ENCODE results near the gene MIF4GD.
"Not testable (repeated sequence)": the region's sequence is repeated elsewhere in the genome, so short reads cannot be mapped to it uniquely, and the experiment has no call there.

Gene MIF4GD

DNA sequence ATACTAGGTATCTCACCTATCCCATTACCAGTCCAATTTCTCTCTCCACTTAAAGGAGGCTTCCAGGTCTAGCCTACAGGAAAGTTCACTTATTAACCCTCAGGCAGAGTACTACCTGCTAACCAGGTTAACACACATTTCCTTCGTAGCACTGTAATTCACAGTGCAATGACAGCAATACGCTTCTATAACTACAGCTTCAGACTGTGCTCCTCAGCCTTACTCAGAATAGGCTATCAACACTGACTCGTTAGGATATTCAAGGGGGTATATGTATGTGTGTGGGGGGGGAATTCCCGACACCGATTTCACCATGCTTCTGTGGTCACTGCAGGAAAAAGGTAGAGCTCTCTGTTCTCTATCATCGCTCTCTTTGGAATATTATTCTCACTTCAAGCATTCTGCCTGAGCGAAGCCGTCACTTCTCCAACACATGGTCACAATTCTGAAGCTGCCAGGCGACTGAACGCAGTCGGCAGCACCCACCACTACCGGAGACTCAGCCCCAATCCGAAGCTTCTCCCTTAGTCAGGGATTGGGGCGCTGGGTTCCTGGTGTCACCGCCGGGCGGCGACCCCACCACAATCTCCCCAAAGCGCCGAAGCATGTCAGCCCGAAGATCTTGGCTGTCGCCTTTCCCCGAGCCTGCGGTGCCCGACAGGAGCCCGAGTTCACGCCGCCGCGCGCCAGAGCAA is 10.2 kb downstream of the MIF4GD start:
- TF ChIP-seq, protein P1, sequence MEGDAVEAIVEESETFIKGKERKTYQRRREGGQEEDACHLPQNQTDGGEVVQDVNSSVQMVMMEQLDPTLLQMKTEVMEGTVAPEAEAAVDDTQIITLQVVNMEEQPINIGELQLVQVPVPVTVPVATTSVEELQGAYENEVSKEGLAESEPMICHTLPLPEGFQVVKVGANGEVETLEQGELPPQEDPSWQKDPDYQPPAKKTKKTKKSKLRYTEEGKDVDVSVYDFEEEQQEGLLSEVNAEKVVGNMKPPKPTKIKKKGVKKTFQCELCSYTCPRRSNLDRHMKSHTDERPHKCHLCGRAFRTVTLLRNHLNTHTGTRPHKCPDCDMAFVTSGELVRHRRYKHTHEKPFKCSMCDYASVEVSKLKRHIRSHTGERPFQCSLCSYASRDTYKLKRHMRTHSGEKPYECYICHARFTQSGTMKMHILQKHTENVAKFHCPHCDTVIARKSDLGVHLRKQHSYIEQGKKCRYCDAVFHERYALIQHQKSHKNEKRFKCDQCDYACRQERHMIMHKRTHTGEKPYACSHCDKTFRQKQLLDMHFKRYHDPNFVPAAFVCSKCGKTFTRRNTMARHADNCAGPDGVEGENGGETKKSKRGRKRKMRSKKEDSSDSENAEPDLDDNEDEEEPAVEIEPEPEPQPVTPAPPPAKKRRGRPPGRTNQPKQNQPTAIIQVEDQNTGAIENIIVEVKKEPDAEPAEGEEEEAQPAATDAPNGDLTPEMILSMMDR (IDR thresholded peaks at IDR 0.05; ENCODE audit: low read depth, low read length) = peak; percentile 8
- H3K4me3 ChIP-seq (ENCODE audit: low read depth, low read length) = peak overlapping the region; percentile 93
- in situ Hi-C loops (cut with HindIII; ENCODE audit: low sequenced_read_pairs) = no loop called here
- DNase-seq (ENCODE audit: low read depth, low spot score) = no peak

DNA sequence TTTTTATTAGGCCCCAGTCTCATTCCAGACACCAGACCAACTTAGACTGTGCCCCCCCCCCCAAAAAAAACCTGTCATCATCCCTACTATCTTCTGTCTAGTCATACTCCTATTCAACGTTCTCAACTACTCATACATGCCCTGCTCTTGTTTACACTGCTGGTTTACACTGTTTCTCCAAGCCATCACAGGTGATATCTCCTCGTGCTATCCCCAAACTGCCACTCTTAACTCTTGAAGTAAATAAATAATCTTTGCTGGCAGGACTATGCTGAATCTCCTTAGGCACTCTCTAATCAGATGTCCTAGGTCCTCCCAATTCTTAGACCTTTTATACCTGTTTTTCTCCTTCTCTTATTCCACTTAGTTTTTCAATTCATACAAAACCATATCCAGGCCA is 13.8 kb downstream of the MIF4GD start:
- DNase-seq (ENCODE audit: low read depth, low spot score); H3K4me3 ChIP-seq (ENCODE audit: low read depth, low read length); in situ Hi-C loops (cut with HindIII; ENCODE audit: low sequenced_read_pairs): not testable (repeated sequence)

DNA sequence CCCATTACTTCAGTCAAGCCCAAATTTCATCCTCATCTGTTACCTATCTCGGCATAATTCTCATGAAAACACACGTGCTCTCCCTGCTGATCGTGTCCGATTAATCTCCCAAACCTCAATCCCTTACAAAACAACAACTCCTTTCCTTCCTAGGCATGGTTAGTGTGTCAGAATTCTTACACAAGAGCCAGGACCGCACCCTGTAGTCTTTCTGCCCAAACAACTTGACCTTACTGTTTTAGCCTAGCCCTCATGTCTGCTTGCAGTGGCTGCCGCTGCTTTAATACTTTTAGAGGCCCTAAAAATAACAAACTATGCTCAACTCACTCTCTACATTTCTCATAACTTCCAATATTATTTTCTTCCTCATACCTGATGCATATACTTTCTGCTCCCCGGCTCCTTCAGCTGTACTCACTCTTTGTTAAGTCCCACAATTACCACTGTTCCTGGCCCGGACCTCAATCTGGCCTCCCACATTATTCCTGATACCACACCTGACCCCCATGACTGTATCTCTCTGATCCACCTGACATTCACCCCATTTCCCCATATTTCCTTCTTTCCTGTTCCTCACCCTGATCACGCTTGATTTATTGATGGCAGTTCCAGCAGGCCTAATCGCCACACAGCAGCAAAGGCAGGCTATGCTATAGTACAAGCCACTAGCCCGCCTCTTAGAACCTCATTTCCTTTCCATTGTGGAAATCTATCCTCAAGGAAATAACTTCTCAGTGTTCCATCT is 14.9 kb downstream of the MIF4GD start:
- DNase-seq (ENCODE audit: low read depth, low spot score); H3K4me3 ChIP-seq (ENCODE audit: low read depth, low read length); in situ Hi-C loops (cut with HindIII; ENCODE audit: low sequenced_read_pairs): not testable (repeated sequence)

DNA sequence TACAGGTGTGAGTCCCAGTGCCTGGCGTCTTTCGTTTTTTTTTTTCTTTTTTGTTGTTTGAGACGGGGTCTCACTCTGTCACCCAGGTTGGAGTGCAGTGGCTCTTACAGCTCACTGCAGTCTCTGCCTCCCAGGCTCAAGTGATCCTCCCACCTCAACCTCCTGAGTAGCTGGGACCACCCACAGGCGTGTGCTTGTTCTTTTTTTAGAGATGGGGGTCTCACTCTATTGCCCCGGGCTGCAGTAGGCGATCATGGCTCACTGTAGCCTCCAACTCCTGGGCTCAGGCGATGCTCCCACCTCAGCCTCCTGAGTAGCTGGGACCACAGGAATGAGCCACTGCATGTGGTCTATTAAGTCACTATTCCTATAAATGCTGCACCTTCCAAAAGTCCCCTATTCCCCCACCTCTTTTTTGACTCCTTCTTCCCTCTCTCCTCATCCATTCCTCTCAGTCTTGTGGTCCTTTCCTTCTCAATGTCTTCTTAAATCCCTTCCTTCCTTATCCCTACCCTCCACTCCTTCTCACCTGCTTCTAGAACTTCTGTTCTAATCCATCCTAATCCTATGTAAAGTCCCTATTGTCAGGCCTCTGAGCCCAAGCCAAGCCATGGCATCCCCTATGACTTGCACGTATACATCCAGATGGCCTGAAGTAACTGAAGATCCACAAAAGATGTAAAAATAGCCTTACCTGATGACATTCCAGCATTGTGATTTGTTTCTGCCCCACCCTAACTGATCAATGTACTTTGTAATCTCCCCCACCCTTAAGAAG is 18.8 kb downstream of the MIF4GD start:
- no peak overlapping the region for H3K4me3 ChIP-seq (ENCODE audit: low read depth, low read length)
- TF ChIP-seq, protein P1 (IDR thresholded peaks at IDR 0.05; ENCODE audit: low read depth, low read length) = no peak
- DNase-seq (ENCODE audit: low read depth, low spot score) = no peak
- in situ Hi-C loops (cut with HindIII; ENCODE audit: low sequenced_read_pairs) = no loop called here

DNA sequence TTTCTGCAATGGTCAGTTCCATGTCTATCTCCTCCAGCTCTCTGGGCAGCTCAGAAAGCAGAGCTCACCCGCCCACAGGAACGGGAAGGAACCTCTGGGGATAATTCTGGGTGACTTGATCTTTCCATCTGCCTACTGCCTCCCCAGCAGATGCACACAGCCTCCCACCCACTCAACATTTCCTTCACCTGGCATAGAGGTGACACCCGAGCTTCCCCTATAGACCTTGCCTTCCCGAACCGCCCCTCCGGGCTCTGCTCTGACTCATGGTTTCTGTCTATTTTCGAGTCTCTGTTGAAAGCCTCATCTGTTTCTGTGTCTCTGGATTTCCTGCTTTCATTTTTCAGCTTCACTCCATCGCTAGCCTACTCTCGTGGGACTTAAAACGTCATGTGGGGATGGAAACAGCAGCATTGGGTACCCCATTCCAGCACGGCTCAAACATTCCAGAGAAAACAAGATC is 21.0 kb downstream of the MIF4GD start:
- TF ChIP-seq, protein P1 (IDR thresholded peaks at IDR 0.05; ENCODE audit: low read depth, low read length) = no peak
- in situ Hi-C loops (cut with HindIII; ENCODE audit: low sequenced_read_pairs) = no loop called here
- H3K4me3 ChIP-seq (ENCODE audit: low read depth, low read length) = no peak overlapping the region
- DNase-seq (ENCODE audit: low read depth, low spot score) = peak; percentile 18

DNA sequence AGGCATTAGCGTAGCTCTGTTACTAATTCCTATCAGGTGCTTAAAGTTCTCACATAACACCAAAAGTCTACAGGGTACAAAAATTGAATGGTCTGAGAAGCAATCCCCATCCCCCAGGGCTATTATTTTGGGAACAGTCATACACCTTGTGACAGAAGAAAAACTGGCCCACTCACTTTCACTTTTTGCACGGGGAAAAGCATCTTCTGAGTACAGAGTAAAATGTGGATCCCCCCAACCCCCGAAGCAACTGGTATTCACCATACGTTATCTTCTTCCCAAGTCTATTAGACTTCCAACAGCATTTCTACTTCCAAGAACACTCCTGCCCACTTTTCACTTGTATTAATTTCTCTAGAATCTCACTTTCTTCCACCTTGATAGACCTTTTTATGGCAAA is 21.5 kb downstream of the MIF4GD start:
- DNase-seq (ENCODE audit: low read depth, low spot score) = no peak
- TF ChIP-seq, protein P1 (IDR thresholded peaks at IDR 0.05; ENCODE audit: low read depth, low read length) = no peak
- H3K4me3 ChIP-seq (ENCODE audit: low read depth, low read length) = no peak overlapping the region
- in situ Hi-C loops (cut with HindIII; ENCODE audit: low sequenced_read_pairs) = no loop called here

DNA sequence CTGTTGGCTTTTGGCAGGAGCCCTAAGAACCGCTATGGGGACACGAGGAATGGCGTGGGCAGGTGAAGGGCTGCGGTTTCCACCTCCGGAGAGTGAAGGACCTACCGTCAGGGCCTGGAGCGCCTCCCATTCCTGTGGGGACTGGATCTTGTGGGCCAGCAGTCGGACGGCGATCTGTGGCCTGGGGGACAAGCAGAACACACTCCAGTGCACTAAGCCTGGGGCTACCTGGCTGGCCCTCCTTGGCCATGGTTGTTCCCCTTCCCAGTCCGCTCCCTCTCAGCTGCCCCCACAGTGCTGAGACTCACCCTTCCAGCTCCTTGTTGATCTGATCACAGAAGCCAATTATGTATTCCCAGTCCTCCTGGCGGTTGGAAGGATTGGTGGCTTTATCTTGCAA is 24.6 kb downstream of the MIF4GD start:
- DNase-seq (ENCODE audit: low read depth, low spot score) = no peak
- in situ Hi-C loops (cut with HindIII; ENCODE audit: low sequenced_read_pairs) = no loop called here
- TF ChIP-seq, protein P1 (IDR thresholded peaks at IDR 0.05; ENCODE audit: low read depth, low read length) = no peak
- H3K4me3 ChIP-seq (ENCODE audit: low read depth, low read length) = no peak overlapping the region

All from astrocyte of the spinal cord (primary cell).